KMS-11 (cell line): ENCODE measurements around the gene ALKBH8.
"Not testable (repeated sequence)": the region's sequence is repeated elsewhere in the genome, so short reads cannot be mapped to it uniquely, and the experiment has no call there.

ENCODE experiments used
- H2AFZ ChIP-seq: fragments of 200-600 bp; sonication (generic); 2 replicates; pipeline ENCODE4 v1.6.1; 2016; ENCODE audit warnings: antibody characterized with exemption, mixed run types, low read depth
- H3K27ac ChIP-seq: fragments of 200-600 bp; sonication (generic); 2 replicates; pipeline ENCODE4 v1.6.1; 2016; ENCODE audit warnings: mild to moderate bottlenecking, mixed run types
- H3K27me3 ChIP-seq: fragments of 200-600 bp; sonication (generic); 2 replicates; pipeline ENCODE4 v1.6.1; 2017; ENCODE audit warnings: mild to moderate bottlenecking, low read depth, mixed run types, moderate library complexity; ENCODE audit not compliant: insufficient read depth
- H3K36me3 ChIP-seq: fragments of 200-600 bp; sonication (generic); 2 replicates; pipeline ENCODE4 v1.6.1; 2017; ENCODE audit warnings: mild to moderate bottlenecking, mixed run types; ENCODE audit not compliant: insufficient read depth
- H3K4me1 ChIP-seq: fragments of 200-600 bp; sonication (generic); 2 replicates; pipeline ENCODE4 v1.6.1; 2016; ENCODE audit warnings: mild to moderate bottlenecking, low read depth, mixed run types; ENCODE audit not compliant: poor library complexity, severe bottlenecking
- H3K4me2 ChIP-seq: fragments of 200-600 bp; sonication (generic); 2 replicates; pipeline ENCODE4 v1.7.0; 2016; ENCODE audit warnings: mild to moderate bottlenecking, mixed run types
- H3K4me3 ChIP-seq: fragments of 200-600 bp; sonication (generic); IDR thresholded peaks from 2 replicates; pipeline ENCODE4 v1.6.1; 2017; ENCODE audit warnings: low read depth, low read length, mixed read lengths; ENCODE audit not compliant: insufficient read depth
- H3K79me2 ChIP-seq: fragments of 200-600 bp; sonication (generic); 2 replicates; pipeline ENCODE4 v1.6.1; 2016; ENCODE audit warnings: low read depth, mixed run types; ENCODE audit not compliant: insufficient read depth
- H3K9ac ChIP-seq: fragments of 200-600 bp; sonication (generic); 2 replicates; pipeline ENCODE4 v1.6.1; 2016; ENCODE audit warnings: mild to moderate bottlenecking, mixed run types
- H4K20me1 ChIP-seq: fragments of 200-600 bp; sonication (generic); 2 replicates; pipeline ENCODE4 v1.6.1; 2016; ENCODE audit warnings: mild to moderate bottlenecking, mixed run types; ENCODE audit not compliant: insufficient read depth
- CTCF ChIP-seq: fragments of 200-600 bp; sonication (generic); conservative IDR thresholded peaks from 2 replicates; pipeline ENCODE4 v1.6.1; 2017; ENCODE audit warnings: low read depth, mild to moderate bottlenecking, antibody characterized with exemption, low read length, moderate library complexity, mixed read lengths

Gene ALKBH8

GRCh38 chr11:107538239-107538638 lies 27.3 kb downstream of the ALKBH8 start:
- H3K27ac ChIP-seq, result no peak overlapping the region
- H3K4me1 ChIP-seq, result no peaks in the 10 kb centered on the region
- no peaks in the 10 kb centered on the region for H3K36me3 ChIP-seq
- H3K79me2 ChIP-seq, result no peaks in the 10 kb centered on the region
- no peaks in the 10 kb centered on the region for H3K27me3 ChIP-seq
- H2AFZ ChIP-seq, result no peak overlapping the region
- no peak overlapping the region for H3K4me3 ChIP-seq
- H3K4me2 ChIP-seq, result no peak overlapping the region
- H4K20me1 ChIP-seq, result no peaks in the 10 kb centered on the region
- H3K9ac ChIP-seq, result no peak overlapping the region
- TF ChIP-seq CTCF, result no peak

GRCh38 chr11:107537155-107537554 lies 28.4 kb downstream of the ALKBH8 start:
- H3K4me2 ChIP-seq, H3K4me3 ChIP-seq, H3K79me2 ChIP-seq, H4K20me1 ChIP-seq, H3K27me3 ChIP-seq, H3K4me1 ChIP-seq, H3K36me3 ChIP-seq, H3K27ac ChIP-seq, H2AFZ ChIP-seq, H3K9ac ChIP-seq: not testable (repeated sequence)

GRCh38 chr11:107526197-107526596 lies 39.3 kb downstream of the ALKBH8 start:
- no peak for TF ChIP-seq CTCF
- H3K4me2 ChIP-seq, result no peak overlapping the region
- H3K27me3 ChIP-seq, result no peaks in the 10 kb centered on the region
- H4K20me1 ChIP-seq, result no peaks in the 10 kb centered on the region
- H3K36me3 ChIP-seq, result no peaks in the 10 kb centered on the region
- H3K79me2 ChIP-seq, result no peaks in the 10 kb centered on the region
- H2AFZ ChIP-seq, result no peak overlapping the region
- no peak overlapping the region for H3K9ac ChIP-seq
- H3K4me1 ChIP-seq, result no peaks in the 10 kb centered on the region
- no peak overlapping the region for H3K4me3 ChIP-seq
- no peak overlapping the region for H3K27ac ChIP-seq

GRCh38 chr11:107508858-107509244 lies 56.7 kb downstream of the ALKBH8 start:
- Histone ChIP-seq H3K27me3 (no peaks in the 10 kb centered on the region), H3K9ac (no peak overlapping the region), H3K27ac (no peak overlapping the region), H4K20me1 (no peaks in the 10 kb centered on the region), H3K4me1 (no peaks in the 10 kb centered on the region), H3K4me3 (no peak overlapping the region), H3K79me2 (no peaks in the 10 kb centered on the region), H3K36me3 (no peaks in the 10 kb centered on the region), H3K4me2 (no peak overlapping the region), H2AFZ (no peak overlapping the region)
- TF ChIP-seq CTCF, result no peak

- no peak for TF ChIP-seq CTCF
- no peak overlapping the region for H3K4me2 ChIP-seq
- no peaks in the 10 kb centered on the region for H3K79me2 ChIP-seq
- H3K27ac ChIP-seq, result no peak overlapping the region
- no peak overlapping the region for H2AFZ ChIP-seq
- no peaks in the 10 kb centered on the region for H3K36me3 ChIP-seq
- H3K4me3 ChIP-seq, result no peak overlapping the region
- H3K27me3 ChIP-seq, result no peaks in the 10 kb centered on the region
- H3K9ac ChIP-seq, result no peak overlapping the region
- H3K4me1 ChIP-seq, result no peaks in the 10 kb centered on the region
- no peaks in the 10 kb centered on the region for H4K20me1 ChIP-seq
These were observed 57.2 kb downstream of the ALKBH8 start for GRCh38 chr11:107508201-107508857.
